ENCODE results near the gene C5AR2. TPM values are rescaled to one million over a fixed set of nuclear protein-coding genes. Genes with fewer than 3 reads are reported as not detected.

Gene C5AR2
- total RNA-seq, 1 experiment from 2014 or later = 0.22 TPM

GRCh38 chr19:47302249-47302648 lies 29.7 kb upstream of the C5AR2 start (continued):
- TF ChIP-seq HMGXB4 (CRISPR knock-in tag; IDR thresholded peaks at IDR 0.05) (no peak), SP1 (CRISPR knock-in tag; conservative IDR thresholded peaks at IDR 0.05) (no peak), JUN (CRISPR knock-in tag; IDR thresholded peaks at IDR 0.05) (no peak)

GRCh38 chr19:47303966-47304365 lies 28.0 kb upstream of the C5AR2 start:
- ATAC-seq (no peak), DNase-seq (ENCODE audit: low spot score) (no peak)
- TF ChIP-seq CREB1 (CRISPR knock-in tag; IDR thresholded peaks at IDR 0.05) (no peak), TCF7 (CRISPR knock-in tag; IDR thresholded peaks at IDR 0.05; ENCODE audit: low read depth) (no peak), ZNF121 (CRISPR knock-in tag; IDR thresholded peaks at IDR 0.05) (no peak)
- H3K9me3 Mint-ChIP-seq = no peaks in the 10 kb centered on the region
- ChIA-PET CTCF (interaction anchor here (0.7 to 2.5 kb wide), 2 partner anchors 41 to 45 kb away, joined by 3 to 16 read pairs; partner anchors contain the start of gene DHX34), POLR2A (no interaction called here)
- no peaks in the 10 kb centered on the region for H3K36me3 Mint-ChIP-seq
- peaks cover 2% of the 10 kb centered on the region for H3K4me1 Mint-ChIP-seq
- peaks cover 11% of the 10 kb centered on the region for H3K27me3 Mint-ChIP-seq (ENCODE audit: low read depth)
- no peak overlapping the region for H3K4me3 Mint-ChIP-seq
- H3K27ac Mint-ChIP-seq = no peak overlapping the region

- peak overlapping the region; percentile 73; the same call in 1 of the 2 replicates for H3K27ac Mint-ChIP-seq
- CTCF ChIA-PET = interaction anchor here (0.7 to 2.5 kb wide), 7 partner anchors 13 to 196 kb away, joined by 3 to 16 read pairs (median 4); partner anchors contain the start of gene DHX34
These were observed 26.6 kb upstream of the C5AR2 start for GRCh38 chr19:47305309-47305751.

GRCh38 chr19:47306303-47306702 lies 25.7 kb upstream of the C5AR2 start:
- DNase-seq (ENCODE audit: low spot score) (no peak), ATAC-seq (no peak)
- Mint-ChIP-seq H3K27me3 (ENCODE audit: low read depth) (peaks cover 17% of the 10 kb centered on the region), H3K4me1 (peaks cover 2% of the 10 kb centered on the region), H3K9me3 (no peaks in the 10 kb centered on the region), H3K27ac (no peak overlapping the region), H3K4me3 (no peak overlapping the region), H3K36me3 (no peaks in the 10 kb centered on the region)
- POLR2A ChIA-PET = interaction anchor here (0.6 kb wide), 1 partner anchor 34 kb away, joined by 3 read pairs; no protein-coding TSS in a partner anchor
- TF ChIP-seq ZNF121 (CRISPR knock-in tag; IDR thresholded peaks at IDR 0.05) (peak; percentile 83), USF1 (CRISPR knock-in tag; IDR thresholded peaks at IDR 0.05) (no peak)
- CTCF ChIA-PET = interaction anchor here (0.7 to 2.5 kb wide), 6 partner anchors 12 to 401 kb away, joined by 3 to 16 read pairs (median 4); partner anchors contain the start of gene DHX34

More at GRCh38 chr19:47305309-47305751, 26.6 kb upstream of the C5AR2 start:
- Mint-ChIP-seq H3K4me3 (peak overlapping the region; percentile 45; the same call in 1 of the 2 replicates), H3K9me3 (no peaks in the 10 kb centered on the region), H3K4me1 (peaks cover 2% of the 10 kb centered on the region), H3K27me3 (ENCODE audit: low read depth) (peaks cover 11% of the 10 kb centered on the region), H3K36me3 (no peaks in the 10 kb centered on the region)
- POLR2A ChIA-PET = no interaction called here
- DNase-seq (ENCODE audit: low spot score) = peak; percentile 88
- peak; percentile 81 for ATAC-seq
- TF ChIP-seq SMAD3 (CRISPR knock-in tag; IDR thresholded peaks at IDR 0.05; ENCODE audit: borderline replicate concordance) (no peak), MAX (CRISPR knock-in tag; IDR thresholded peaks at IDR 0.05) (peak; percentile 32; the same call in 1 of the 2 replicates), CTCF (IDR thresholded peaks at IDR 0.05) (peak; percentile 96)

GRCh38 chr19:47309038-47309437 lies 22.9 kb upstream of the C5AR2 start:
- ChIA-PET POLR2A (no interaction called here), CTCF (interaction anchor here (0.7 to 1.5 kb wide), 6 partner anchors 10 to 119 kb away, joined by 3 to 16 read pairs (median 4); partner anchors contain the start of gene DHX34)
- peaks cover 3% of the 10 kb centered on the region; the same call in 1 of the 2 replicates for H3K9me3 Mint-ChIP-seq
- H3K4me3 Mint-ChIP-seq = no peak overlapping the region
- H3K27ac Mint-ChIP-seq = no peak overlapping the region
- H3K36me3 Mint-ChIP-seq = no peaks in the 10 kb centered on the region
- TF ChIP-seq GRHL2 (CRISPR knock-in tag; IDR thresholded peaks at IDR 0.05; ENCODE audit: insufficient replicate concordance, severe bottlenecking) = no peak
- TF ChIP-seq ATF3 (CRISPR knock-in tag; conservative IDR thresholded peaks at IDR 0.05) = no peak
- peaks cover 17% of the 10 kb centered on the region for H3K27me3 Mint-ChIP-seq (ENCODE audit: low read depth)
- ATAC-seq (no peak), DNase-seq (ENCODE audit: low spot score) (no peak)
- peaks cover 2% of the 10 kb centered on the region for H3K4me1 Mint-ChIP-seq

Measured in WTC11 (cell line).